Stimulated activated CD4-positive, alpha-beta T cell treated with anti-CD3 and anti-CD28 coated beads, Interleukin-1b, Interleukin-23, amount 100 ng/mL, for 4 hours (primary cell): Measurements from ENCODE around the gene CRCP.
"Not testable (repeated sequence)": the region's sequence is repeated elsewhere in the genome, so short reads cannot be mapped to it uniquely, and the experiment has no call there.

Source experiments
- DNase-seq, 2 donors: peaks; one replicate each; pipeline ENCODE4 v3.0.0-alpha.2; 2020; ENCODE audit warnings: low read depth in 2 of 2

CRCP gene

DNA sequence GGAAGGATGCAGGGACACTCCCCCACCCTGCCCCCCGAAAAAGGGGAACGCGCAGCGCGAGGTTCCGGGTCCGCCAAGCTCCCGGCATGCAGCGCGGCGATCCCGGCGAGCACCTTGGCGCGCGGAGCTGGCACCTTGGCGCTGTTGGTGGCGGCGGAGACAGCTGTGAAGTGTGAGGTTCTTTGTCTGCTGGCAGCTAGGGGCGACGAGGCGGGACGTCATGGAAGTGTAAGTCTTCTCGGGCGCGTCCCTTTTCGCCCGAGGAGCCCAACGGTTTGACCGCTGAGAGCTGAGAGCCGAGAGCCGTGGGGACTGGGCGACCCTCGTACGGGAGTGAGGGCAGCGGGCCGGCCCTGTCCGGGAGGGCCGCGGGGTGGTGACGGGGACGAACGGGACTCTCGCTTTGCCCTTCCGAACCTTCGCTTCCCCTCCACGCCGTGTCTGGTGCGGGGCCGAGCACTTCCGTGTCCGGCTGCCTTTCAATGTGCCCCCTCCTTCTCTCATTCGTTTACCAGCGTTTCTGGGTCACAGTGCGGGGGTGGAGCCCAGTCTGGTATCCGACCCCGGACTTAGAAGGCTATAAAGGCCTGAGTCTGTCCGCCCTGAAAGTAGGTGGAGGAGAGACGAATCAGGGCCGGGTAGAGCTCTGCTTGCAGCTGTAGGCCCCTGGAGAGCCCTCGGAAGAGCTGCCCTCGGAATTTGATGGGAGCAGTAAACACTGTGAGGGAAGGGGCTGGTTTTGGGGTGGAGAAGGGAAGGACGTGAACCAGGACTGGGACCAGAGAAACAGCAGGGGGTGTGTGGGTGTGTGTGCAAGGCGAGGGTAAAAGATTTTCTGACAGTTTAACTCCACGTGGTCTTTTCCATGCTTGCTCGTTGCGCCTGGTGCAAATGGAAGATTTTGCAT, at the start of gene CRCP:
Gene CRCP, plus strand, starts transcription at position 105 of the 907 bp plus-strand sequence. Its CDS starts 116 bp downstream, at position 221.
- DNase-seq: peak; percentile 74 to 75

DNA sequence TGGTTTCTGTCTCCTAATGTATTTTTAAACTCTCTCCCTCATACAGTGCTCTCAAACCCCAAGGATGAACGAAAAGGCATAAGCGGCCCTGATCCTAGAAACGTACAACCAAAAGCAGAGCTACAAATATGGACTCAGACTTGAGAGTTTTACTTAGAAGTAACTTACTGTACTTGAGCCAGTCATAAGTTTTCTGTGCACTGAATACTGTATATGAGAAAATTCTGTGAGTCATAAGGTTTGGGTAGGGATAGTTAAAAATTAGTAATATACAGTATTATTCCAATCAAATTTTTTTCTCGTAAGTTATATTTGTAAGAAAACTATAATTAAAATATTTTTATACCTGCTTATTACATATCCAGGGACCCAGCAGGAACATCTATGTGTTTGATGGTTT, 44.9 kb upstream of the CRCP start:
- no peak for DNase-seq

DNA sequence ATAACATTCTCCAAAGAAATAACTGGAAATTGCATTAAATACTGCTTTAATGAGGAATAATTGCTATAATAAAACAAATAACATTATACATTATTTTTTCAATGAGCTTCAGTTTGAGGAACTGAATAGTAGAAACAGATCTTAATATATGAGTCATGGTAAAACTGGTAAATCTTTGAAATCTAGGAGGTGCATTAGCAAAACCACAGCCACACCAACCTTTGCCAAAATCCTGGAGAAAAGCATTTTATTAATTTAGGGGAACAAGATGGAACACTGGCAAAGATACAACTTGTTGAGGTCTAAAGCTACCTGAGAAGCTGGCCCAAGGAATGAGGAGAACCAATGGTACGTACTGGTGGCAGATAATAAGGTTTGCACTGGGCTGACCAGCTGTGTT, 44.4 kb upstream of the CRCP start:
- DNase-seq: no peak

DNA sequence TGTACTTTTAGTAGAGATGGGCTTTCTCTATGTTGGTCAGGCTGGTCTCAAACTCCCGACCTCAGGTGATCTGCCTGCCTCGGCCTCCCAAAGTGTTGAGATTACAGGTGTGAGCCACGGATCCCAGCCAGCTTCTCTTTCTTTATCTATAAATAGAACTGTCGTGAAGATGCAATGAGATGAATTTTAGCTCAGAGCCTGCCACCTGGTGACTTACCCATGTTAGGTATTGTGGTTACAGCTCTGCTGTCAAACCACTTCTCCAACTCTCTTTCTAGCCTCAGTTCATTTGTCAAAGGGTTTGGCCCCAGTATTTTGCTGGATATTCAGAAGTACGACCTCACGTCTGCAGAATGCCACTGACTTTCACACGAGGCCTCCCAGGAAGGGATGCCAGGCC, 42.4 kb upstream of the CRCP start:
- not testable (repeated sequence) for DNase-seq

DNA sequence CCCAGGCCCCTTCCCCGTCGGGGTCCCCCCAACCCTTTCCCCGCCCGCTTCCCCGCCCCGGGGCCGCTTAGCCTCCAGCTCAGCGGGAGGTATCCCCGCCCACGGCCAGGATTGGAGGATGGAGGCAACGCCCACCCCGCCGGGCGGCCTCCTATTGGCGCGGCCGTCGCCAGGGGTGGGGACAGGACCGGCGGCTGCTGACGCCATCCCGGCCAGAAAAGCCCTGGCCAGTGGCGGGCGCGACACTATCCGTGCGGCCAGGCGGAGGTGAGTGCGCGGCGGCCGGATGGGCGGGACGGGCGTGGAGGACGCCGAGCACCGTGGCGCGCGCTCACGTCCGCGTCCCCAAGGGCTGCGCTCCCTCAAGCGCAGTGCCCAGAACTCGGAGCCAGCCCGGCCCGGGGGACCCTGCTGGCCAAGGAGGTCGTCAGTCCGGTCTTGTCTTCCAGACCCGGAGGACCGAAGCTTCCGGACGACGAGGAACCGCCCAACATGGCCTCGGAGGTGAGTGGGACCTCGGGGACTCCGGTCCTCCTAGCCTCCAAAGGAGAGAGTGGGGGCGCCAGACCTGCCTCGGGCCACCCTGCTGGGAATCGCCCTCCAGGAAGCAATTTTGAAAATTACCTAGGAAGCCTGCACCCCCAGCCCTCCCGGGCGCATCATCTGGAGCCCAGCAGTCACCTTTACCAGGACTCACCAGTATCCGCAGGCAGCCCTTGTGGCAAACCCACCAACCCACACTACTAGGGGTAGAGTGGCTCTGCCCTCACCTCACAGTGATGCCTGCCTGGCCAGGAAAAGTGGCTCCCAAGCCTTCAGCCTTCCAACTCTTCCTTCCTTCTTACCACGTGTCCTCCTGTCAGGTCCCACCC, 38.8 kb upstream of the CRCP start, which contains the start of gene ASL:
Gene ASL, plus strand, starts transcription at position 230 of the 872 bp plus-strand sequence. Its CDS starts 263 bp downstream, at position 493.
- peak; percentile 74 to 86 for DNase-seq

DNA sequence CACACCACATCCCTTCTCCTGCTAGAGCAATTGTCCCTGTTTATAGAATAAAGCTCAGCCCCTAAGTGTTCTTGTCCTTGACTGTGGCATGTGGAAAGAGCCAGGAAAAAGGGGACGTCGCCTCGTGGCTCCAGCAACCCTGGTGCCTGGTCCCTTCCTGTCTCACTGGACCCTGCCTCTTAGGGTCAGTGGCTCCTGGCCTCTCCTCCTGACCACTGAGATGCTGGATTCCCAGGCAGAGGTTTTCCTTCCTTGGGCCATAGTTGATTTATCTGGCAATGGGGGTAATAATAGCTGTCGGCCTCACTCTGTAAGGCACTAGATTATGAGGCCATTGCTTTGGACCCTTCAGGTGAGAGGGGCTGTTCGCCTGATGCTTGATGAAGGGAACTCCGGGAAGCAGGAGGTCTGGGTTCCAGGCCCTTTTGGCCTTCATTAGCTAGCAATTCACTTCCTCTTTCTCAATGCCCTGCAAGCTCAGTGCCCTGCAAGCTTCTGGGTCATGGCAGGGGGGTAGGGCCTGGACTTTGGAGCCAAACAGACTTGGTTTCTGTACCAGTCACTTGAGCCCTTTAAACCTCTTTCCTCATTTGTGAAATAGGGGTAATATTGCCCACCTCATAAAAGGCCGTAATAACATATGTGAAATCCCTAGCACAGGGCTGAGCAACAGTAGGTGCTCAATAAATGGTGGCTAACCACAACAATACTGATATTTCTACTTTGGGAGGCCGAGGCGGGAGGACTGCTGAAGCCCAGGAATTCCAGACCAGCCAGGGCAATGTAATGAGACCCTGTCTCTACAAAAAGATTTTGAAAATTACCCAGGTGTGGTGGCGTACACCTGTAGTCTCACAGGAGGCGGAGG, 38.0 kb upstream of the CRCP start:
- DNase-seq: no peak

DNA sequence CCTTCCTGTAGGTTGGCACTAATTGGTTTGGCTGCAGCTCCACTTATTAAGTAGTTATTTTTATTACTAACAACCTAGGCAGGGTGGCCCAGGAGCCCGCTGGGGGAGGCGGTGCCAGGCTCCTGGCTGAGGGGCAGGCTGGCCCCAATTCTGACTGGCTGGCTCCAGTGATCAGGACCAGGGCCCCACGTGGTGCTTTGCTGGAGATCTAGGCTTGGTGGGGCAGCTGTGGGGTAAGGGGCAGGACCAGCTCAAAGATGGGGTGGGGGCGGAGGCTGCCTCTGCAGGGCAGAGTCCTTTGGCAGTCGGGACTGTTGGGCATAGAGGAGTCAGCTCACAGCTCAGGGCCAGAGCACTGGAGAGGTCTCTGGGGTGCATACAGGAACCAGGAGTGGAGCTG, 36.6 kb upstream of the CRCP start:
- no peak for DNase-seq

DNA sequence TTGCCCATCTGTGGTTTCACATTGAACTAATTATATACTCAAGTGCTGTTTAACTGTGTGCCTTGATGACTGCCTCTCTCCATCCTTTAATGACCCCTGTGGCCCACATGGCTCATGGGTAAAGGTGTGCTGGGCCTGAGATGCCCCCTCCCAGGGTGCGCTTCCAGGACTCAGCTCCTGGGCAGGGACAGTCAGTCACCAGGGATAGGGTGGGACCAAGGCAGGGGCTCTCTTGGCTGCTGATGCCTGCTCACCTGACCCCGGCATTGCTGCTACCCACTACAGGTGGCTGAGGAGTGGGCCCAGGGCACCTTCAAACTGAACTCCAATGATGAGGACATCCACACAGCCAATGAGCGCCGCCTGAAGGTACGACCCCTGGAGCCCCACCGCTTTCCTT, 32.6 kb upstream of the CRCP start:
- no peak for DNase-seq

DNA sequence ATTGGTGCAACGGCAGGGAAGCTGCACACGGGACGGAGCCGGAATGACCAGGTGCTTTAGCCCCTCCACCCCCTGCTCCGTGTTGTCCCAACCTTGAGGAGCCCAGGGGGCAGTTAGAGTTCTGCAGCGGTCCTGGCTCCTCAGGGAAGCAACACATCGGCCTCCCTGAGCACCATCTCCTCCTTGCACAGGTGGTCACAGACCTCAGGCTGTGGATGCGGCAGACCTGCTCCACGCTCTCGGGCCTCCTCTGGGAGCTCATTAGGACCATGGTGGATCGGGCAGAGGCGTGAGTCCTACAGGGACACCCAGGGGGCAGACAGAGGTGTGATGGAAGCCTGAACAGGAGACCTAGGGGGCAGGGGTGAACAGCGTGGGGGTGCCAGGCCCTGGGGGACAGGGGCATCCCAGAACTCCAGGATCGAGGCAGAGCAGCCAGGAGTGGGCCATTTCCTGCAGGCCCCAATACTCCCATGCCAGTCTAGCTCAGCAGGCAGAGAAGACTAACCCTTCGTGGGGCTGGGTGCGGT, 31.7 kb upstream of the CRCP start:
- no peak for DNase-seq

DNA sequence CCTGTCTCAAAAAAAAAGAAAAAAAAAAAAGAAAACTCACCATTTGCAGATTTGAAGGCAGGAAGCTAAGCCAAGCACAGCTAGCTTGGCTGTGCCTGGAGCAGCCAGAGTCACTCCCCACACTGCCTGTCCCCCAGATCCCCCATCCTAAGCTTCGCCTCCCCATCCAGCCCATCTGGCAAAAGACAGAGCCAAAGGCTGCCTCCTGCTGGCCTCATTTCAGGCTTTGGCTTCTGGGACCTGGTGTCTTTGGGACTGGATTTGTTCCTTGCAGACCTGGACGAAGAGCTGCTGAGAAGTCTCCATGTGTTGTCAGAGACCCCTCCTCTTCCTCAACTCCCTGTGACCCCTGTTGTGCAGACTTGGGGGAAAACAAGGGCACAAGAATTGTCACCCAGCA, 31.0 kb upstream of the CRCP start:
- DNase-seq: no peak

DNA sequence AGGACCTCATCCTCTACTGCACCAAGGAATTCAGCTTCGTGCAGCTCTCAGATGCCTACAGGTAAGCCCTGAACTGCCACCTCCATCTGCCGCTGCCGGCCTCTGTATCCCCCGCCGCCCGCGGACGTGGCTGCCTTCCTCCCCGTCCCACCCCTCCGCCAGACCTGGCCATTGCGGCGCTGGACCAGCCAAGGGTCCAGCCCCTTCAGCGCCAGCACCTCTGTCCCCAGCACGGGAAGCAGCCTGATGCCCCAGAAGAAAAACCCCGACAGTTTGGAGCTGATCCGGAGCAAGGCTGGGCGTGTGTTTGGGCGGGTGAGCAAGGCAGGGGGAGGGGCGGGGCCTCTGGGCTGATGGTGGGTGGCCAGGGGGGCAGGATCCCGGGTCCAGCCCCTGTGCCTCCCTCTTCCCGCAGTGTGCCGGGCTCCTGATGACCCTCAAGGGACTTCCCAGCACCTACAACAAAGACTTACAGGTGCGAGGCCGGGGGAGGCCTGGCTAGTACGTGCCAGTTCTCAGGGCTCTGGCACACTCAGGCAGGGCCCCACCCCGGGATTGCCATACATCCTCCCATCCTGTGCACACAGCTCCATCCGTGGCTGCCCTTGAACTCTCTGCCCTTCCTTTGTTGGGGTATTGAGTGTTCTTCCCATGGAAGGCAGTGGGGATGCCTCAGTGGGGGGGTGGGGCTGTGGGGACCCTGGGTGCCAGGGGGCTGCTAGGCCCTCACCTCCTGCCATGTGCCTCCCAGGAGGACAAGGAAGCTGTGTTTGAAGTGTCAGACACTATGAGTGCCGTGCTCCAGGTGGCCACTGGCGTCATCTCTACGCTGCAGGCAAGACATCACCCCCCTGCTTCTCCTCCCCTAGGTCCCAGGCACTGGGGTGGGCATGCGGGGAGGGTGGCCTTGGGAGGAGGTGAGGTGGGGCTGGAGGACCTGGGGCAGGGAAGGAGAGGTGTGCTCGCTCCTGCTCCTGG, 25.5 kb upstream of the CRCP start:
- no peak for DNase-seq

DNA sequence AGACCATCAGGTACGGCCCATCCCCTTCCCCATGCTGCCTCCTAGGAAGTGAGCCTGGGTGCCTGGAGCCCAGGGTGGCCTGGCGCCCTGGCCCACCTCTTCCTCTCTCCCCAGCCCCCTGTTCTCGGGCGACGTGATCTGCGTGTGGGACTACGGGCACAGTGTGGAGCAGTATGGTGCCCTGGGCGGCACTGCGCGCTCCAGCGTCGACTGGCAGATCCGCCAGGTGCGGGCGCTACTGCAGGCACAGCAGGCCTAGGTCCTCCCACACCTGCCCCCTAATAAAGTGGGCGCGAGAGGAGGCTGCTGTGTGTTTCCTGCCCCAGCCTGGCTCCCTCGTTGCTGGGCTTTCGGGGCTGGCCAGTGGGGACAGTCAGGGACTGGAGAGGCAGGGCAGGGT, 22.0 kb upstream of the CRCP start:
- DNase-seq: no peak

DNA sequence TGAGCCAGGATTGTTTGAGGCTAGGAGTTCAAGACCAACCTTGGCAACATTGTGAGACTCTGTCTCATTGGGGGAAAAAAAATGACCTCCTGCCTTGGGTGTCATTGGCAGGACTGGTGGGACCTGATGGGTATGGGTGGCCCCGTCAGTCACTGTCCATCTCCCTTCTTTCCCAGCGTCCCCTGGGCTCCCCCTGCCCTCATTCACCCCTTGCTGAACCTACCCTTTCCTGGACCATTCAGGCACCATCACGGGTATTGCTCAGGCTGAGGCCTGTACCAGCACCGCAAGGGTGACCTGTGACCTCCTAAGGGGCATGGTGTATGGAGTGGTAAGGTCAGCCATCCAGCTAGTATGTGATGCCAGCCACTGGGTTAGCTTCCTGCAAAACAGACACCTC, 19.6 kb upstream of the CRCP start:
- DNase-seq: no peak

DNA sequence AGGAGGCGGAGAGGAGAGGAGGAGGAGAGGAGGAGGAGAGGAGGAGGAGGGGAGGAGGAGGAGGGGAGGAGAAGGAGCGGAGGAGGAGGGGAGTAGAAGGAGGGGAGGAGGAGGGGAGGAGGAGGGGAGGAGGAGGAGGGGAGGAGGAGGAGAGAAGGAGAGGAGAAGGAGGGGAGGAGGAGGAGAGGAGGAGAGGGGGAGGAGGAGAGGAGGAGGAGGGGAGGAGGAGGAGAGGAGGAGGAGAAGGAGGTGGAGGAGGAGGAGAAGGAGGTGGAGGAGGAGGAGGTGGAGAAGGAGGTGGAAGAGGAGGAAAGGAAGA, 15.5 kb upstream of the CRCP start:
- DNase-seq: no peak

DNA sequence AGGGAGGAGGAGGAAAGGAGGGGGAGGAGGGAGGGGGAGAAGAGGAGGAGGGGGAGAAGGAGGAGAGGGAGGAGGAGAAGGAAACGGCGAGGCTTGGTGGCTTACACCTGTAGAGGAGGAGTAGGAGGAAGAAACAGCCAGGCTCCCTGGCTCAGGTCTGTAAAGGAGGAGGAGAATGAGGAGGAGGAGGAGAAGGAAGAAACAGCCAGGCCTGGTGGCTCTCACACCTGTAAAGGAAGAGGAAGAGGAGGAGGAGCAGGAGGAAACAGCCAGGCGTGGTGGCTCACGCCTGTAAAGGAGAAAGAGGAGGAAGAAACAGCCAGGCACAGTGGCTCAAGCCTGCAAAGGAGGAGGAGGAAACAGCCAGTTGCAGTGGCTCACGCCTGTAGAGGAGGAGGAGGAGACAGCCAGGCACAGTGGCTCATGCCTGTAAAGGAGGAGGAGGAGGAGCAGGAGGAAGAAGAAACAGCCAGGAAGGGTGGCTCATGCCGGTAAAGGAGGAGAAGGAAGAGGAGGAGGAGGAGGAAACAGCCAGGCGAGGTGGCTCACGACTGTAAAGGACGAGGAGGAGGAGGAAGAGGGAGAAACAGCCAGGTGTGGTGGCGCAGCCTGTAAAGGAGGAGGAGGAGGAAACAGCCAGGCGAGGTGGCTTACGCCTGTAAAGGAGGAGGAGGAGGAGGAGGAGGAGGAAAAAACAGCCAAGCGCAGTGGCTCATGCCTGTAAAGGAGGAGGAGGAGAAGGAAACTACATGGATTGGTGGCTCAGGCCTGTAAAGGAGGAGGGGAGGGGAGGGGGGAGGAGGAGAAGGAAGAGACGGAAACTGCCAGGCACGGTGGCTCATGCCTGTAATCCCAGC, 14.9 kb upstream of the CRCP start:
- DNase-seq: peak in 1 of 2 donors; percentile 6

DNA sequence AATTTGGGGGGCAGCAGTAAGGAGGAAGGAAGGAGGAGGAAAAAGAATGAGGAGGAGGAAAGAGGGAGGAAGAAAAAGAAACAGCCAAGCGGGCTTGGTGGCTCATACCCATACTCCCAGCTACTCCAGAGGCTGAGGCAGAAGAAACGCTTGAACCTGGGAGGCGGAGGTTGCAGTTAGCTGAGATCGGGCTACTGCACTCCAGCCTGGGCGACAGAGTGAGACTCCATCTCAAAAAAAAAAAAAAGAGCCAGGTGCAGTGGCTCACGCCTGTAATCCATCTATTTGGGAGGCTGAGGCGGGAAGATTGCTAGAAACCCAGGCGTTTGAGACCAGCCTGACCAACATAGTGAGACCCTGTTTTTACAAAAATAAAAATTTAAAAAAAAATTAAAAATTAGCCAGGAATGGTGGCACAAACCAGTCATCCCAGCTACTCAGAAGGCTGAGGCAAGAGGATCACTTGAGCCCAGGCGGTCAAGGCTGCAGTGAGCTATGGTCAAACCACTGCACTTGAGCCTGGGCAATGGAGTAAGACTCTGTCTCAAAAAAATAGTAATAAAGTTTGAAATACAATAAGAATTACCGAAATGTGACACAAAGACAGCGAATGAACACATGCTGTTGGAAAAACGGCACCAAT, 14.1 kb upstream of the CRCP start:
- DNase-seq: no peak

DNA sequence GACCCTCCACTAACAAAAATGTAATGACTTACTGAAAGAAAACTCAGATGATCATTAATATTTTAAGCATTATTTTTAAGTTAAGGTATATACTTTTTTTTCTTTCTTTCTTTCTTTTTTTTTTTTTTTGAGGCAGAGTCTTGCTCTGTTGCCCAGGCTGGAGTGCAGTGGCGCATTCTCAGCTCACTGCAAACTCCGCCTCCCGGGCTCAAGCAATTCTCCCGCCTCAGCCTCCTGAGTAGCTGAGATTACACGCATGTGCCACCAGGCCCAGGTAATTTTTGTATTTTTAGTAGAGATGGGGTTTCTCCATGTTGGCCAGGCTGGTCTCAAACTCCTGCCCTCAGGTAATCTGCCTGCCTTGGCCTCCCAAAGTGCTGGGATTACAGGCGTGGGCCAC, 12.5 kb upstream of the CRCP start:
- not testable (repeated sequence) for DNase-seq

DNA sequence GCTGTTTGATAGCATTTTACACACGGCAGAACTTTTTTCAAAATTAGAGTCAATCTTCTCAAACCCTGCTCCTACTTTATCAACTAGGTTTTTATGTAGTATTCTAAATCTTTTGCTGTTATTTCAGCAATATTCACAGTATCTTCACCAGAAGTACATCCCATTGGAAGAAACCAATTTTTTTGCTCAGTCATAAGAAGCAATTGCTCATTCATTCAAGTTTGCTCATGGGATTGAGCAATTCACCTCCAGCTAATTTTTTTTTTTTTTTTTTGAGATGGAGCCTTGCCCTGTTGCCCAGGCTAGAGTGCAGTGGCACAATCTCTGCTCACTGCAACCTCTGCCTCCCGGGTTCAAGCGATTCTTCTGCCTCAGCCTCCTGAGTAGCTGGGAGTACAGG, 10.7 kb upstream of the CRCP start:
- not testable (repeated sequence) for DNase-seq

DNA sequence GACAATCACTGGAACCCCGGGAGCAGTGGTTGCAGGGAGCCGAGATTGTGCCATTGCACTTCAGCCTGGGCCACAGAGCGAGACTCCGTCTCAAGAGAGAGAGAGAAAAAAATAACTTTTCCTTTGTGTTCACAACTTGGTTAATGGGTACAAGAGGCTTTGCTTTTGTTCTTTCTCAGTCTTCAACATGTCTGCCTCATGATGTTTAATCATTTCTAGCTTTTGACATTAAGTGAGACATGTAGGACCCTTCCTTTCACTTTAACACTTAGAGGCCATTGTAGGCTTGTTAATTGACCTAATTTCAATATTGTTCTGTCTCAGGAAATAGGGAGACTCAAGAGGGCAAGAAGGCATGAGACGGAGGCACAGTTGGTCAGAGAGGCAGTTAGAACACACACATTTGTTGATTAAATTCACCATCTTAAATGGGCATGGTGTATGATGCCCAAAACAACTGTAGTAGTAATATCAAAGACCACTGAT, 9.3 kb upstream of the CRCP start:
- no peak for DNase-seq
